Ammon's horn (tissue), 1 donor: ENCODE results near the gene CYP3A7.
"Not testable (repeated sequence)": the region's sequence is repeated elsewhere in the genome, so short reads cannot be mapped to it uniquely, and the experiment has no call there.

Experiments
- DNase-seq: peaks from one replicate; pipeline ENCODE4 v3.0.0-alpha.2; 2016; ENCODE audit warnings: low spot score

CYP3A7 gene

GRCh38 chr7:99667179-99667578 is 67.8 kb downstream of the CYP3A7 start:
- DNase-seq, result no peak

- DNase-seq, result no peak
Measured at GRCh38 chr7:99666013-99666395, 69.0 kb downstream of the CYP3A7 start.

DNA sequence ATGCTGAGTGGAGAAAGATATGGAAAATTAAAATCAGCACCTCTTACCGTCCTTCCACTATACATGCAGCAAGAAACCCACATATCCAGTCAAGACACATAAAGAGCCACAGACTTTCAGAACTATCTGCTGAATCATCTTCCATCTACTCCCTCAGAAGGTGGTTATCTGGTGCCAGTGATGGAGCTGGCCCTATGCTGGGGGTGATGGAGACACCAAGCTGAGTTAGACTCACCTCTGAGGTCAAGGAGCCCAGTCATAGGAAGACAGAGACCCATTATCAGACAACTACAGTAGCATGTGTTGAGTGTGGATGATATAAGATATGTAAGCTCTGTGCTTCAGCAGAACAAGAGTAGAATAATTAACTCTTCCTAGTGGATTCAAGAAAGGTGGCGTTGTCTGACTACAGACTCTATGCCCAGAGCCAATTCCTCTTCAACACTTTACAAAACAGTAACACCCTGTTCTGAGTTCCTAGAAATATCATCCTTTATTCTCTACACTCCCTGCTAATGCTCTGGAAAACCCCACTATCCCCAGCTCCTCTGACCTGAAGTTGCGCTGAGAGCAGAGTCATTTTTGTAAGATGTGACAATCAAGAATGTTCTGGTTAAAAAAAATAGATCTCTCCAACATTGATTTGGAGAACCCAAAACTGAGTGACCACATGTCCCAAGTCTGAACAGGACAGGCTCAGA is 69.5 kb downstream of the CYP3A7 start:
- DNase-seq, result no peak

DNA sequence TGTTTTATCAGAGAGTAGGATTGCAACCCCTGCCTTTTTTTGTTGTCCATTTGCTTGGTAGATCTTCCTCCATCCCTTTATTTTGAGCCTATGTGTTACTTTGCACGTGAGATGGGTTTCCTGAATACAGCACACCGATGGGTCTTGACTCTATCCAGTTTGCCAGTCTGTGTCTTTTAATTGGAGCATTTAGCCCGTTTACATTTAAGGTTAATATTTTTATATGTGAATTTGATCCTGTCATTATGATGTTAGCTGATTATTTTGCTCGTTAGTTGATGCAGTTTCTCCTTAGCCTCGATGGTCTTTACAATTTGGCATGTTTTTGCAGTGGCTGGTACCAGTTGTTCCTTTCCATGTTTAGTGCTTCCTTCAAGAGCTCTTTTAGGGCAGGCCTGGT is 77.1 kb downstream of the CYP3A7 start:
- not testable (repeated sequence) for DNase-seq
